ENCODE measurements around the gene PRAMEF4. TPM values are rescaled to one million over a fixed set of nuclear protein-coding genes. Genes with fewer than 3 reads are reported as not detected.
"Not testable (repeated sequence)": the region's sequence is repeated elsewhere in the genome, so short reads cannot be mapped to it uniquely, and the experiment has no call there.

PRAMEF4 gene
- total and polyA plus RNA-seq, 3 experiments from 2014 or later = not detected

- H3K4me1 Mint-ChIP-seq; H3K9me3 ChIP-seq (ENCODE audit: low read length); H3K9me3 Mint-ChIP-seq; DNase-seq; POLR2A ChIA-PET; CTCF ChIA-PET; H3K36me3 Mint-ChIP-seq; H3K27ac ChIP-seq (ENCODE audit: low read depth, low read length); H3K4me3 Mint-ChIP-seq; H3K36me3 ChIP-seq (ENCODE audit: insufficient read depth, low read length); H3K27me3 ChIP-seq (ENCODE audit: insufficient read depth, low read length, poor library complexity, severe bottlenecking); H3K4me1 ChIP-seq (ENCODE audit: insufficient read depth, low read length); H3K4me3 ChIP-seq (ENCODE audit: low read length); H3K27ac Mint-ChIP-seq: not testable (repeated sequence)
- peaks cover 5 to 11% of the 10 kb centered on the region in 2 donors for H3K27me3 Mint-ChIP-seq
Measured at GRCh38 chr1:12863131-12863880, 22.7 kb downstream of the PRAMEF4 start.

GRCh38 chr1:12856786-12857185, 29.2 kb downstream of the PRAMEF4 start, which contains the start of gene PRAMEF2:
TSS of gene PRAMEF2 (plus strand) at chr1:12857086. CDS start at chr1:12859010, 1,924 bp downstream.
- CTCF ChIA-PET; H3K4me3 ChIP-seq (ENCODE audit: low read length); H3K27ac Mint-ChIP-seq; H3K36me3 Mint-ChIP-seq; H3K27me3 ChIP-seq (ENCODE audit: insufficient read depth, low read length, poor library complexity, severe bottlenecking); H3K9me3 Mint-ChIP-seq; DNase-seq; POLR2A ChIA-PET; H3K9me3 ChIP-seq (ENCODE audit: low read length); H3K4me1 Mint-ChIP-seq; H3K4me1 ChIP-seq (ENCODE audit: insufficient read depth, low read length); H3K36me3 ChIP-seq (ENCODE audit: insufficient read depth, low read length); H3K4me3 Mint-ChIP-seq; H3K27ac ChIP-seq (ENCODE audit: low read depth, low read length): not testable (repeated sequence)
- H3K27me3 Mint-ChIP-seq = peaks cover 11 to 17% of the 10 kb centered on the region in 2 donors

DNA sequence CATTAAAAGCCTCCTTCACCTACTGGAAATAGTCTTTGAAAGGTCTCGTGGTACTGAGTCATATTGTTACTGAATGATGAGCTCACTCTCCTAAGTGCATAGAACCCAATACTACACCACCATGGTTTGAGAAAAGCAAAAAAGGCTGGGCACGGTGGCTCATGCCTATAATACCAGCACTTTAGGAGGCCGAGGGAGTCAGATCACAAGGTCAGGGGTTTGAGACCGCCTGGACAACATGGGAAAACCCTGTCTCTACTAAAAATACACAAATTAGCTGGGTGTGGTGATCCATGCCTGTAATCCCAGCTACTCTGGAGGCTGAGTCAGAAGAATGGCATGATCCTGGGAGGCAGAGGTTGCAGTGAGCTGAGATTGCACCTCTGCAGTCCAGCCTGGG, 34.2 kb downstream of the PRAMEF4 start:
- H3K27me3 Mint-ChIP-seq = peaks cover 6 to 19% of the 10 kb centered on the region in 2 donors
- ChIA-PET CTCF (no interaction called here), POLR2A (no interaction called here)
- Histone ChIP-seq H3K4me1 (ENCODE audit: insufficient read depth, low read length) (no peaks in the 10 kb centered on the region), H3K4me3 (ENCODE audit: low read length) (no peak overlapping the region), H3K27me3 (ENCODE audit: insufficient read depth, low read length, poor library complexity, severe bottlenecking) (no peaks in the 10 kb centered on the region), H3K36me3 (ENCODE audit: insufficient read depth, low read length) (no peaks in the 10 kb centered on the region), H3K9me3 (ENCODE audit: low read length) (no peaks in the 10 kb centered on the region), H3K27ac (ENCODE audit: low read depth, low read length) (no peak overlapping the region)
- no peak overlapping the region for H3K27ac Mint-ChIP-seq
- H3K9me3 Mint-ChIP-seq = peaks cover 0 to 13% (median 4%) of the 10 kb centered on the region in 5 donors
- no peak overlapping the region for H3K4me3 Mint-ChIP-seq
- no peaks in the 10 kb centered on the region for H3K36me3 Mint-ChIP-seq
- no peaks in the 10 kb centered on the region for H3K4me1 Mint-ChIP-seq
- DNase-seq = no peak

DNA sequence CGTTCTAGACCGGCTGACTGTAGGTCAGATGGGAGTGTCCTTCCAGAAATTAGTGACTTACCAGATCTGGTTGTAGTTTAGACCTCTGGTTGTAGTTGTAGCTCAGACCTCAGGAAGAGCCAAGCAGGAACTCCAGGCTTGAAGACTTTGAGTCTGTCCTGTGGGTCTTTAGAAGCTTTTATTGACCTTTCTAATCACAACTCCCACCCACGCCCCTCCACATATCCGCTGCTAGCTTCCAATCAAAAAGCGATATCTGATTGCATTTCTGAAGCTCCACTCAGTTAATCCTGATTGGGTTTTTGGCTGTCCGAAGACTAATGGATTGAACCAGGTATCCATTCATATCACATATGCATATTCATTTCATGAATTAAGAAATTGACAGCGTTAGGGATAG, 37.4 kb downstream of the PRAMEF4 start, which contains the start of gene HNRNPCL1:
Gene HNRNPCL1 (minus strand): TSS at position 101 of the 400 bp plus-strand sequence. CDS start 431 bp downstream, outside the sequence.
- H3K9me3 ChIP-seq (ENCODE audit: low read length); DNase-seq; H3K4me1 ChIP-seq (ENCODE audit: insufficient read depth, low read length); H3K36me3 Mint-ChIP-seq; H3K4me3 Mint-ChIP-seq; POLR2A ChIA-PET; H3K4me1 Mint-ChIP-seq; H3K27ac Mint-ChIP-seq; H3K27me3 ChIP-seq (ENCODE audit: insufficient read depth, low read length, poor library complexity, severe bottlenecking); H3K36me3 ChIP-seq (ENCODE audit: insufficient read depth, low read length); CTCF ChIA-PET; H3K4me3 ChIP-seq (ENCODE audit: low read length); H3K27ac ChIP-seq (ENCODE audit: low read depth, low read length): not testable (repeated sequence)
- H3K27me3 Mint-ChIP-seq = peaks cover 3 to 18% of the 10 kb centered on the region in 2 donors
- peaks cover 0 to 17% (median 11%) of the 10 kb centered on the region in 5 donors for H3K9me3 Mint-ChIP-seq

DNA sequence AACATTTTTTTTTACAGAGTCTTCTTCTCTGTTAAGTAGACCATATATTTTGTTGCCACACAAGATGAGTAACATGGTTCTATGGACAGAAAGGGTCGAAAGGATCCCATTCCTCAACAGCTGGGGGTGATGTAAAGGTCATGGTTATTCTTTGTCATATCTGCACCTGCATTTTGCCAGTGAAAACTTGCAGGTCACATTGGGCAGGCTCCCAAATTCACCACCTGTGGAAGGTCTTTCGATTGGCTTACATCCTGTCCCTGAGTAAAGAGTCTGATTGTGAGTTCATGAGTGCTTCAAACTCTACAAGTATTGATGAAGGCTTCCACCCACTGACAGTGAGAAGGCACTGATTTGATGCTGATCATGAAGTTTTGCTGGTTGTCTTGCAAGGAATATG, 52.8 kb downstream of the PRAMEF4 start:
- H3K27me3 Mint-ChIP-seq = peaks cover 8 to 22% of the 10 kb centered on the region in 2 donors
- POLR2A ChIA-PET; H3K4me1 Mint-ChIP-seq; H3K4me3 Mint-ChIP-seq; H3K4me1 ChIP-seq (ENCODE audit: insufficient read depth, low read length); H3K27me3 ChIP-seq (ENCODE audit: insufficient read depth, low read length, poor library complexity, severe bottlenecking); H3K27ac ChIP-seq (ENCODE audit: low read depth, low read length); H3K36me3 ChIP-seq (ENCODE audit: insufficient read depth, low read length); CTCF ChIA-PET; H3K36me3 Mint-ChIP-seq; DNase-seq; H3K9me3 Mint-ChIP-seq; H3K4me3 ChIP-seq (ENCODE audit: low read length); H3K9me3 ChIP-seq (ENCODE audit: low read length); H3K27ac Mint-ChIP-seq: not testable (repeated sequence)

- H3K4me3 Mint-ChIP-seq; H3K4me3 ChIP-seq (ENCODE audit: low read length); H3K27ac Mint-ChIP-seq; H3K36me3 ChIP-seq (ENCODE audit: insufficient read depth, low read length); H3K9me3 ChIP-seq (ENCODE audit: low read length); H3K4me1 ChIP-seq (ENCODE audit: insufficient read depth, low read length); POLR2A ChIA-PET; H3K9me3 Mint-ChIP-seq; H3K27ac ChIP-seq (ENCODE audit: low read depth, low read length); CTCF ChIA-PET; H3K4me1 Mint-ChIP-seq; H3K36me3 Mint-ChIP-seq; DNase-seq; H3K27me3 ChIP-seq (ENCODE audit: insufficient read depth, low read length, poor library complexity, severe bottlenecking): not testable (repeated sequence)
- peaks cover 6 to 26% of the 10 kb centered on the region in 2 donors for H3K27me3 Mint-ChIP-seq
Measured at GRCh38 chr1:12831310-12831709, 54.7 kb downstream of the PRAMEF4 start, which contains the start of gene PRAMEF11. TSS of gene PRAMEF11 (minus strand) at chr1:12831410. CDS start at chr1:12828789, 2,621 bp downstream.

Other genes with a start within 250 kb of the PRAMEF4 start
- gene AADACL4, start 242.1 kb downstream of the PRAMEF4 start, total RNA-seq = not detected
- gene AADACL4, start 242.1 kb downstream of the PRAMEF4 start, polyA plus RNA-seq = not detected
- gene AADACL3, start 170.1 kb downstream of the PRAMEF4 start, total RNA-seq = not detected
- gene AADACL3, start 170.1 kb downstream of the PRAMEF4 start, polyA plus RNA-seq = not detected
- not detected for gene CFAP107, start 140.0 kb downstream of the PRAMEF4 start, total RNA-seq
- gene CFAP107, start 140.0 kb downstream of the PRAMEF4 start, polyA plus RNA-seq = not detected
- gene PRAMEF12, start 112.5 kb downstream of the PRAMEF4 start, total RNA-seq = not detected
- gene PRAMEF12, start 112.5 kb downstream of the PRAMEF4 start, polyA plus RNA-seq = not detected
- not detected for gene PRAMEF1, start 94.8 kb downstream of the PRAMEF4 start, total RNA-seq
- not detected for gene PRAMEF1, start 94.8 kb downstream of the PRAMEF4 start, polyA plus RNA-seq
- not detected for gene PRAMEF11, start 54.8 kb downstream of the PRAMEF4 start, total RNA-seq
- not detected for gene PRAMEF11, start 54.8 kb downstream of the PRAMEF4 start, polyA plus RNA-seq
- not detected for gene HNRNPCL1, start 37.5 kb downstream of the PRAMEF4 start, total RNA-seq
- not detected for gene HNRNPCL1, start 37.5 kb downstream of the PRAMEF4 start, polyA plus RNA-seq
- not detected for gene PRAMEF2, start 29.1 kb downstream of the PRAMEF4 start, total RNA-seq
- gene PRAMEF2, start 29.1 kb downstream of the PRAMEF4 start, polyA plus RNA-seq = not detected
- gene PRAMEF10, start 12.1 kb upstream of the PRAMEF4 start, total RNA-seq = not detected
- gene PRAMEF10, start 12.1 kb upstream of the PRAMEF4 start, polyA plus RNA-seq = not detected
- not detected for gene PRAMEF7, start 30.4 kb upstream of the PRAMEF4 start, total RNA-seq
- not detected for gene PRAMEF7, start 30.4 kb upstream of the PRAMEF4 start, polyA plus RNA-seq
- gene PRAMEF6, start 61.4 kb upstream of the PRAMEF4 start, total RNA-seq = not detected
- not detected for gene PRAMEF6, start 61.4 kb upstream of the PRAMEF4 start, polyA plus RNA-seq
- not detected for gene PRAMEF27, start 170.4 kb upstream of the PRAMEF4 start, total RNA-seq
- gene PRAMEF27, start 170.4 kb upstream of the PRAMEF4 start, polyA plus RNA-seq = not detected
- gene HNRNPCL3, start 174.6 kb upstream of the PRAMEF4 start, total RNA-seq = not detected
- gene HNRNPCL3, start 174.6 kb upstream of the PRAMEF4 start, polyA plus RNA-seq = not detected
- not detected for gene PRAMEF25, start 184.6 kb upstream of the PRAMEF4 start, total RNA-seq
- gene PRAMEF25, start 184.6 kb upstream of the PRAMEF4 start, polyA plus RNA-seq = not detected
- gene HNRNPCL2, start 230.7 kb upstream of the PRAMEF4 start, total RNA-seq = not detected
- not detected for gene HNRNPCL2, start 230.7 kb upstream of the PRAMEF4 start, polyA plus RNA-seq

Data from CD8-positive, alpha-beta memory T cell (primary cell).